DMS 273 (cell line): ENCODE measurements around the gene SYCP3.

Experiments used
- DNase-seq: peaks from one replicate; lab custom pipeline; 2025; ENCODE audit not compliant: unreplicated experiment; lab: John Stamatoyannopoulos, UW

SYCP3 gene

DNA sequence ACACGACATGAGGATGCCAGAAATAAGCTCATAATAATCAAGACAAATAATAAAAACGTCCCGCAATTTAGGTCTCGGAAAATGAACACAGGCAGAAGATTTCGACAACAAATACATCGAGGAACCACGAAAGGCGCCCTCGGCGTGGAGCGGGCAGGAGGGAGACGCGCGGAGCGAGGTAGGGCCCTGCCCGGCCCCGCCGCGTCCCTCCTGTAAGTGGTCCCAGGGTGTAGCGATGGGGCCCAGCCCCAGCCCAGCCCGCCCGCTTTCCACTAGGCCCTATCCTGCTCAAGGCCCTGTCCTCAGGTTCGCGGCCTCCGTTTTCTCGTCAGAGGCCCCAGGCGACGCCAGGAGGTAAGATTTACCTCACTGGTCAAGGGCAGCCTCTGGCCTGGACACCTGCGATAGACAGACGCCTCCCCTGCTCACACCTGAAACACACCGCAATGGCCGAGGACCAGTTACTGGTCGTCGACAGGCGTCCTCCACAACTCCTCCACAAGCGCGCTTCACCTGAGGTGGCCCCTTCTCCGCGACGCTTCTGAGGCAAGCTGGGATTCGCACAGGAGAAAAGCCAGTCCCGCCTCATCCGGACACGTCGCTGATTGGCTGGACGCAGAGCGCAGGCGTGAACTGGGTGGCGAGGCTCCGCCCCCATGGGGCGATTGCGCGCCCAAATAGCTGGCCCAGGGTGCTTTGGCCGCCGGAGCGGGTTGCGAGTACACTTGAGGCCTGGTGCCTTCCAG, at the start of gene SYCP3:
Gene SYCP3 (minus strand): TSS at position 543 of the 746 bp plus-strand sequence. CDS start 1,527 bp downstream, outside the sequence.
- DNase-seq: no peak

DNA sequence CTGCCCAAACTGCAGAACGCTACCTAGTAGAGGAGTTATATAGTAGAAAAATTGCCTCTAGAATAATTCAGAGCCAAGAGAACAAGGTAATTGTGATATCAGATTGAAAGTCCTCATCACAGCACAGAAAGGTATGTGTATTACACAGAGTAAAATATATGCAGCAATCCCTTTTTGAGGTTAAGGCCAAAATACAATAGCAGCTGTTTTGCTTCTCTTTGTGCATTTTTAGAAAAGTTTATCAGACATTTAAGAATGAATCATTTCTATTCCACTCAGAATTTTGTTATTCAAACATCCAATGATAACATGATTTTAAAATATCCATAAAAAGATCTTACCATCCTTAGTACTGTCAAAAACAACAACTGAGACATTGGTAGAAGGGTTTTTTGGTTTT, 46.4 kb upstream of the SYCP3 start:
- no peak for DNase-seq

DNA sequence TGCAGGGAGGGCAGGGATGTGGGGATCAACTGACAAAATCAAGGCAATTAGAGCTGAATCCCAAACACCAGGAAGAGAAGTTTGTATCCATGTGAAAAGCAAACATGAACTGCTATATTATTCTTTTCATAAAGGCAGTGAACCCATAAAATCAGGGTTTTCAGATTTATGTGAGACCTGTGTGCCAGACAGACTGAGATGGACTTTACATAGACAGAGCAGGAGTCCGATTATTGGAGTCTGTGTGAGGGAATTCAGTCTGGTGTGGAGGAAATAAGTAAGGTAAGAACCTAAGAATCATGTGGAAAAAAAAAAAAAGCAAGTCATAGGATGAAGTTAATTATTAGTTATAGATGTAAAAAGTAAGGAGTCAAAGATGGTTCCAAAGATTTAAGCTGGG, 45.1 kb upstream of the SYCP3 start:
- no peak for DNase-seq

DNA sequence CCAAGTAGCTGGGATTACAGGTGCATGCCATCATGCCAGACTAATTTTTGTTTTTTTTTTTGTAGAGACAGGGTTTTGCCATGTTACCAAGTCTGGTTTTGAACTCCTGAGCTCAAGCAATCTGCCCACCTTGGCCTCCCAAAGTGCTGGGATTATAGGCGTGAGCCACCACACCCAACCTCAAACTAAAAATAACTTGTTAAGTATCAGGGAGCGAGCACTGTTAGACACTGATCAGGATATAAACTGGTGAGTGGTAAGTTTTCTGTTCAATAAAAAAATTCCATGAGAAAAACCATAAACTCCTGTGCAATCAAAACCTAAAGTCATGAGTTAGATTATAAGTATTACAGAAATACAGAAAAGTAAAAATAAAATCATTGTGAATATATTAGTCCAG, 44.6 kb upstream of the SYCP3 start:
- DNase-seq: no peak

DNA sequence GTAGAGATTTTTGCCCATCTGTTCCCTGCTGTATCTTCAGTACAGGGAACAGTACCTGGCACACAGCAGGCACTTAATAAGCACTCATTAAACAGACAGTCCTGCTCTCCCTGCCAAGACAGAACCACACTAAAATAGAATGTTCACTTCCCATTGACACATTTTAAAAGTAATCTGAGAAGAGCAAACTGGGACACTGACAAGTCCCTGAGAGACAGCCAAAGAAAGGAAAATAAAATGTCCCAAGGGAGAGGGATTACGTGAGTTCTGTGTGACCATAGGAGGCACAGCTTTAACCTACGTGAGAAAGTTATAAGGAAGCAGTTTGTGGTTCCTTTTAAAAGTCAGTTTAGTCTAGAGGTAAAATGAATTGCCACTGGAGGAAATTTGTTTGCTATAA, 43.9 kb upstream of the SYCP3 start:
- no peak for DNase-seq

DNA sequence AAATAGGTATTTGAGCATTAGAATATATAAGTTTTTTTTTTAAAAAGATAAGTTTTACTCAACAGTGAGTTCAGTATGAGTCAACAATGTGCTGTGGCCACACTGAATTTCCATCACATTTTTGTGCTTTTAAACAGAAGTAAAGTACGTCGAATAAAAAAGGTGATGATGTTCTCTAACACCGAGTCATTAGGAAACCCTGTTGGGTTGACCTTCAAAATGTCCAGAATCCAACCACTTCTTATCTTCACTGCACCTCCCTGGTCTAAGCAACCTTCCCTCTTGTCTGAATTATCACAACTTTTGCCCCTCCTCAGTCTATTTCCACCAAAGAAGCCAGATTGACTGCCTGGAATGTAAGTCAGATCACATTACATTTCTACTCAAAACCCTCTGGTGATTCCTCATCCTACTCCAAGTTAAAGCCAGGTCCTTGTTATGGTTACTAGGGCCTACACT, 43.0 kb upstream of the SYCP3 start:
- DNase-seq: no peak

DNA sequence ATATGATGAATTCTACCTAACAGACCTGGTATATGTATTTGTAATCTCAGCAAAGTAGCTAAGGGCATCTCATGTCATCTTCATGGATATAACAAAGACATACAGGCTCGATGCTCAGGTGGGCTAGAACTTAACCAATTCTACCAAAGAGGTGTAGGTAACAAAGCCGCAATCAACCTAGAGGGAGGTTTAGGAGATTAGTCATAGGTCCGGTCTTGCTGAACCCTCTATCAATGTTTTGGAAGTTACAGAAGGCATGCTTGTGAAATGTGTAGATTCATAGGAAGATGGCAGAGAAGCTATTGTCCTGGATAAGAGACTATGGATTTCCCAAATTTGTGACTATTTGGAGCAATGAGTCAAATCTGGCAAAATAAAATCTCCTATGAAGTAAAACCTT, 42.6 kb upstream of the SYCP3 start:
- no peak for DNase-seq

DNA sequence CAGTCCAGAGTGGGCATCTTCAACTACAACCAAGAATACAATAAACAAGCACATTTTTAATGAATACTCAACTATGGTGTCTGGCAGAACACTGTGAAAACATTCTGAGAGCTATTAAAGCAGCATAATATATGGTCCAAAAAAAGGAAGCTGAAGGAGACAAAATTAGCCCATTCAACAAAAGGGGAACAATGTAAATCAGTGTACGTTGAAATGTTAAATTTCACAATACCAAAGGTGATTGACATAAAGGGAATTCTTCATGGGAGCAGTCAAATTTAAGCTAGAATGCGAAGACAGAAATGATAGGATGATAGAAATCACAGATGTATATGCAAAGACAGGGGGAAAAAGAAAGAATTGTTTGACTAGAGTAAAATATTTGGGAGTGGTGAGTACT, 41.3 kb upstream of the SYCP3 start:
- DNase-seq: no peak

DNA sequence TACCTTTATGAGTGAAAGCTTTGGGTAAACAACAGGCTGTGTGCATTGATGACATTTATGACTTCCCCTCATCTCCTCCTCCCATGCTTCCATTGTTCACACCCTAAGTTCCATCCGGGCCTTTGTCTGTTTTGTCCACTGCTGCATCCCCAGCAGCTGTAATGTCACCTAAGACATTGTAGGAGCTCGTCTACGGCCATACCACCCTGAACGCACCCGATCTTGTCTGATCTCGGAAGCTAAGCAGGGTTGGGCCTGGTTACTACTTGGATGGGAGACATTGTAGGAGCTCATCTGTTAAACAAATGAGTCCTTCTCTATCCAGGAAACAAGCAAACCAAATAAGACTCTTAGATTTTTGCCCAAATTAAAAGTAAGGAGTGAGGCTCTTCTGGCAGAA, 40.4 kb upstream of the SYCP3 start:
- no peak for DNase-seq

DNA sequence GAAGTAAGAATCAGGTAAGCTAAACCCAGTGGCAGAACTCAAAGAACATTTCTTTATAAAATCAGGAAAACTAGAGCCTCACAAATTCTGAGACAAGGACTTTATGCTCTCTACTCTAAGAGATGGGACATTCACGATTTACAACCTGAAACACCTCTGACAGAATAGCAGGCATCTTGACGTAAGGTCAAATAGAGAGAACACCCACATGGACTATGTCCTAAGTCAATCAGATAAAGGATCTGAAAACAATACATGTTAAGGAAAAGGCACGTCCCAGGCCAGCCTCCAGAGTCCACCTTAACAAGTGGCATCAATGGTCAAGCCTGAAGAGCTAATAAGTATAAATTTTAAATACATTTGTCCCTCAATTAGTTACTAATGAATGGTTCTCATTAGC, 39.9 kb upstream of the SYCP3 start:
- no peak for DNase-seq

DNA sequence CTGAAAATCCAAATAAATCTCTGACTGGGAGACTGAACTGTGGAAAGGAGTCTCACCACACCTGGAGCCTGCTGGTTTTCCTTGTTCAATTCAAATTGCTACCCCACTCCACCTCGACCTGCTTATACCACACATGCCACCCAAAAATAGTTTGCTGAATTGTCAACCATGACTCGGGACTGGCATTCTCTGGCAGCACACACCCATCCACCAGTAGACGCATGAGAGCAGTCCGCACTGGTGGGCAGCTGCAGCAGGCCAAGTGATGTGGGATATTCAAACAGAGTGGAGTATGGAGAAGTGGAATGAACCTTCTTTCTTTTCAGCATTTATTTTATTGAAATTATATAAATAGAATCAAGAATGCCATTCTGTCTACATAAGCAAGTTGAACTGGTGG, 38.7 kb upstream of the SYCP3 start:
- DNase-seq: no peak

DNA sequence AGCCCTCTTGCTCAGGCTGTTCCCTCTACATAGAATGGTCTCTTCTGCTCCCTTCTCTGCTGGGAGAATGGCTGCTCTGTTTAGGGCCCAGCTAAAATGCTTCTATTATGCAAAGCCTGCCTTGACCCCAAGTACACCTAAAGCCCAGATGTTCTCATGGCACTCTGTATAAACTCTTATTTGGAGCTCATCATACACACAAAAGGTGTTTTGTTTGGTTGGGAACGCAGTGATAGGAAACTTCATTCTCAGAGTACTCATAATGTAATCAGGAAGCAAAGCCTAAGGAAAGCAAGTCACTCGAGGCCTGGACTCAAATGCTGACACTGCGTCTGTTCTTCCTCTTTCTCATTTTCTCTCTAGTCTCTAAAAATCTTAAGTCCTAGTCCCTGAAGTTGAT, 38.2 kb upstream of the SYCP3 start:
- DNase-seq: no peak

DNA sequence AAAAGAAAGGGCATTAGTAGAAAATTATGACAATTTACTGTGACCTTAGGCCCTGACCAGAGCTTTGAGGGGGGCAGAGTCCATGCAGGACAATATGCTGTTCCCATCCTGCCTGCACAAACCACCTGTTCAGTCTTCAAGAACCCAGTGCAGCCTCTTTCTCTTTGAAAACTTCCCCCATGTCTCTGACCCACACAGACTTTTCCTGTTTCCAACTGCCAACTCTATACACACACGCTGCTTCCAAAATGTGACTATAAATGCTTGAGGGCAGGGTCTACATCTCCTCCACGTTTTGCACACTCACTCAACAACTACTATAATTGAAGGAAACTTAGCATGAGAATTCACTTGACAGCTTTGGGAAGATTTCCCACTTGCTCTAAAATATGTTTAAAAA, 36.6 kb upstream of the SYCP3 start:
- DNase-seq: no peak

DNA sequence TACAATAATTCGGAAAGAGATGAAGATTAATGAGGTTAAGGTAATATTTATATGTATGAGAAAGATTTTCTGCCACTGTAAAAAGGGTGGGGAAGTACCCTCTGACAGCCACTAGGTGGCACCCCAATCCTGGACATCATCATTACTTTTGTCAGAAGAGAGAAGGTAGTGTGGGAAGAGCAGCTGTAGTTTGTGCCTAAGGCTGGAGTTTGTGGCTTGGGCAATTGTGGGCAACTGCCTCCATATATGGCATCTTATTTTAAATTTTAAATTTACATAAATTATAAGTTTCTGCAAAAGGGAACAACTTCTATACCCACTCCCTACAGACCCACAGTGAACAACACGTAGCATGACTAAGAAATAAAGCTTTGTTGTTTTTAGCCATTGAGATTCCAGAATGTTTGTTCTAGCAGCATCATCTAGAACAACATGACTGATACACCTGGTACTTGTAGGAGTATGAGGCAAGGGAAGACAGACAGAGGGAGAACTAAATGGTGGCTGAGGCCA, 34.4 kb upstream of the SYCP3 start:
- peak; percentile 63 for DNase-seq

DNA sequence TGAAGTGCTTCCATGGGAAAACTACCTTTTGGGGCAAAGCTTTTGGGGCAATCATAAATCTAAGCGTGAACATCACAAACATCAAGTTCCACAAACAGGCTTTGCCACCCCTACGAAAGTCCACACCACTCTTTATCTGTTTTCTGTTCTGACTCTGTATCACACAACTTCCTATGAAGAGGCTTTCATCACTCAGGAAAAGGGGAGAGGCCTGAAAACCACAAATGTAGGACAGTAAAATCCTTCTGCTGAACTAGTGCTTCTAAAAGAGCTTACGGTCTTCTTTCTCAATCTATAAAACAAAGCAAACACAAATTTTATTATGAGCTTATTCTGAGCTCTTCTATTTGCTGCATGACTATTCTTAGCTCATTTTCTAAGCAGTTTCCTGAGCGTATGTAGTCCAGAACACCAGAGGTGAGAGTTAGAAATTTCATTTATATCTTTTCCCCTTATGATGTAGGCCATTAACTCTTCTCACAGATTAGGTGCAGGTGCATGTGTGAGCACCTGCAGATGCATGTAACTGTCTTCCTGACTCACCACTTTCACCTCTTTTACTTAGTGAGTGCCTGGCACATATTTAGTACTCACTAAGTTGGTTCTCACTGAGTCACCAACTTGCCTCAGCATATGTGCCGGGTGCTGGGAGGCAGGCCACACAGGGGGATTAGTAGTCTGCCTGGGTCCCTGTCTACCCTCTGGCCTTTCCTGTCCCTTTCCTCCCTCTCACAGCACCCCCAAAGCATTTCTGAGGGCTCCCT, 32.9 kb upstream of the SYCP3 start:
- no peak for DNase-seq

DNA sequence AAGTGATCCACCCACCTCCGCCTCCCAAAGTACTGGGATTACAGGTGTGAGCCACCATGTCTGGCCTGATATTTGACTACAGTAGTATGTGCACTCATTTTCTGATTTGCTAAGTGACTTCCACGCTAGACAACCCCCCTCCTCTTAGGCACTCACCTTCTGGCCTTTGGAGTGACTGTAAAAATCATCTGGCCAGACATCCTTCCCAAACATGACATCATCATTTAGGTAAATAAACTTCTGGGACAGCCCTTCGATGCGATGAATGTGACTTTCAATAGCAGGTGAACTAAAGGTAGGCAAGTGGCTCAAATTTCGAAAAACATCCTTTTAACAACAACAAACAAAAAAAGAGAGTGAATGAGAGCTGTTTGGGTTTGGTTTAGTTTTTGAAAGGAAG, 30.6 kb upstream of the SYCP3 start:
- DNase-seq: no peak

DNA sequence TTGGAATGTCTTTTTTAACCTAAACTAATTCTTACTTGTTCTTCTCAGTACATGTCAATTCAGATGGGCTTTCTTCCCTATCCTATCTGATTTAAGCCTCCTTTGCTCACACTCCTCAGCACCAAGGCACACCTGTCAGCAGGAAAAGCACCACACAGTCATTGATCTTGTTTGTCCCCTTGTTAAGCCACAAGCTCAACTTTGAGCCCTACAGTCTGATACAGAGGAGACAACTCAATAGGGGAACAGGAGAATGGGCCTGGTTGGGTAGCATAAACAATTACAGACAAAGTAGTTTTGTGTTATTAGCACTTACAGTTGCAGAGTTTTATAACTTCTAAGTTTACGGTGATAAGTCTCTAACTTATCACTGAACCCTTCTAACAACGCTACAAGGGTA, 29.5 kb upstream of the SYCP3 start:
- DNase-seq: no peak

DNA sequence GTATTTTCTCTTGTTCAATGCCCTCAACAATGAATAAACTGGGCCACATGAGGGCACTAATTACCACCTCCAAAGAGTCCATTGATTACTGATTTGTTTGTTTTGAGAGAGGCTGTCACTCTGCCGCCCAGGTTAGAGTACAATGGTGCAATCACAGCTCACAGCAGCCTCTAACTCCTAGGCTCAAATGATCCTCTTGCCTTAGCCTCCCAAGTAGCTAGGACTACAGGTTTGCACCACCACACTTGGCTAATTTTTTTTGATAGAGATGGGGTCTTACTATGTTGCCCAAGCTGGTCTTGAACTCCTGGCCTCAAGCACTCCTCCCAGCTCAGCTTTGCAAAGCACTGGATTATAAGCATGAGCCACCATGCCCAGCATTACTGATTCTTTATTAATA, 28.3 kb upstream of the SYCP3 start:
- DNase-seq: no peak

DNA sequence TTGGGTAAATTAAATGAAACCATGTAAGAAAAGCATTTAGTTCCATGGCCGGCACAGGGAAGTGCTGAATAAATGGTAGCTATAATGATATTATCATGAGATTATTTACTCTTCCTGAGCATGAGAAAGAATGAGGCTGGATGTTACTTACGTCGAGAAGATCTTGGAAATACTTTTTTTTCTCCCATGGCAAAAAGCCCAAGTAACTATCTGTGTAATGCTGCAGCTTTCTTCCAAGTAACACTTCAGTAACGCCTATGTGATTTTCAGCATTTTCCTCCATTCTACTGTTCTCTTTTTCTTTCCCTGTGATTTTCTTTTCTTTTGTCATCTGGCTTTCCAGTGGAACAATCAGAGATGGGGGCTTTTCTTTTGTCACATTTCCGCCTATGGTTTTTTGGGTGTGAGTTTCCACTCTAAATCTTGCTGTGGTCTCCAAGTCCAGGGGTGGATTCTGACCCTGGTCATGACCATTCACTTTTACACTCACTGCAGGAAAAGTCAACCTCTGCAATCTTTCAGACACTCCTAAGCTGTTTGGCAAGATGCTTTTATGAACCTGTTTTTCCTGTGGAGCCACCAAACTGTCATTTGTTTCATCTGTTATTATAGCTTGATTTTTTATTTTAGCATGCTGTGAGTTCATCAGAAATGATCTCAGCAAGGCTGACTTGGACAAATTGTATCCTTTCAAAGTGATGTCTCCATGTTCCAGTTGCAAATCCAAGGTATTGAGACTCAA, 25.0 kb upstream of the SYCP3 start:
- DNase-seq: no peak

DNA sequence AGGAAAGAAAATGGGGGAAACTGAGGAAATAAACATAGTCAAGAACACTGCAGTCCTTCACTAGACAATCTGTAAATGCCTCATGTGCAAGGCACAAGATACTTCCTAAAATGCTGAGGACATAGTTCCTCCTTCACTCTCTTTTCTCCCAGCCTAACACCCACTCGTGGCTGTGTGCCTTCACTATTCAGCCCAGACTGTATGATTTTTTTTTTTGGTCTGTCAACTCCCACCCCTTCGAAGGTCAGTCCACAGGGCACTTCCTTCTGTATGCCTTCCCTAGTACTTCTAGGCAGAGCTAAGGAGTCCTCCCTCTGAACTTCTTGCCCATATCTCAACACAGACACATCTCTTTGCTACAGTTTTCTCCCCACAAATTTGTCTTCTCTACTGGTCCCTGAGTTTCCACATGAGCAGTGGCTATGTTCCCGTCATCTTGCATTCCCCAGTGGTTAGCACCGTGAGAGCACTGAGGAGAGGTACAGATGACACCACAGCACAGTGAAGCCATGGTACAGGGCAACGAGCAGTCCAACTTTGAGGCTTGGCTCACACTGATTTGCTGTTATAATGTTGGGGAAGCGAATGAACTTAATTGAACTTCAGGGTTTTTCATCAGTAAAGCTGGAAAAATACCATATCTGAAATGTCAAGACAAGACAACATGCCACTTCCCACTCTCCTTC, 24.1 kb upstream of the SYCP3 start:
- DNase-seq: no peak

DNA sequence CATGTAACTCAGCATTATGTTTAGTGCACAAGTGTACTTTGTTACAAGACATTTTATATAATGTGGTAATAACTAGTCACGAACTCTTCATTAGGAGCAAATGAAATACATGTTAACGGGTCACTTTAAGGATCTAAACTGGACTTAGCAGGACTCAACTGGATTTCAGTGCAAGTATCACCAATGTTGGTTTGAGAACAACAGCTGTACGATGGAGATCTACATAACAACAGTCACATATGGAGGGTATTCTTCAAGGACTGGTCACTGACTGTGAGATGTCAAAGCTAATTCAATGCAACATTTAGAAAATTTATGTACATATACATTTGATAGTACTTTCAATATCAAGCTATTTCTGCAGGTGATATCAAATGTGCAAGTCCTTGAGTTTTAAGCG, 22.5 kb upstream of the SYCP3 start:
- no peak for DNase-seq
